GM12878 (cell line): ENCODE measurements around the gene SLC8B1. TPM values are rescaled to one million over a fixed set of nuclear protein-coding genes. Genes with fewer than 3 reads are reported as not detected.

Experiments used
- ATAC-seq: fragments of 200-7000 bp; cut with Tn5 transposase; 3 replicates; pipeline ENCODE4 v1.9.1; 2020; ENCODE audit warnings: mild to moderate bottlenecking, moderate library complexity
- BruUV-seq: library from RNA; stranded (reverse); fragments of 400-500 nt; replicated peaks from 2 replicates; lab custom pipeline; 2021; lab: Mats Ljungman, UMichigan
- CTCF ChIA-PET: fragments of 300-600 bp; sonication (Branson Sonifier 250); formaldehyde crosslinking; extraction: SDS; loops from one replicate; lab custom pipeline; 2021; ENCODE audit warnings: inconsistent platforms; lab: Yijun Ruan, JAX
- POLR2A ChIA-PET: fragments of 350-600 bp; formaldehyde crosslinking; extraction: SDS; loops from one replicate; lab custom pipeline; 2021; ENCODE audit warnings: inconsistent platforms; lab: Charles Lee
- RAD21 ChIA-PET: fragments of 300-600 bp; sonication (Branson Sonifier 250); formaldehyde crosslinking; loops from one replicate; lab custom pipeline; 2023; ENCODE audit warnings: antibody characterized with exemption; ENCODE audit not compliant: unreplicated experiment; lab: Charles Lee
- SMC1A ChIA-PET: fragments of 300-600 bp; sonication (Branson Sonifier 250); formaldehyde crosslinking; loops from one replicate; lab custom pipeline; 2023; ENCODE audit not compliant: unreplicated experiment, uncharacterized antibody; lab: Charles Lee
- DNase-seq: peaks from one replicate; pipeline ENCODE4 v3.0.0-alpha.2; 2011; ENCODE audit warnings: low read depth, low spot score
- FAIRE-seq: peaks from 3 replicates; lab custom pipeline; 2011; peaks lifted over from hg19 to GRCh38; lab: Jason Lieb, UNC
- H2AFZ ChIP-seq: 2 replicates; pipeline ENCODE4 v1.6.0; 2011; ENCODE audit warnings: low read depth, low read length, control low read depth; ENCODE audit not compliant: control insufficient read depth
- H3K27ac ChIP-seq: 2 replicates; pipeline ENCODE4 v1.5.1; 2011; ENCODE audit warnings: control low read depth; ENCODE audit not compliant: control insufficient read depth, insufficient read depth
- H3K27me3 ChIP-seq, 2 experiments: replicated peaks in 1 of 2; 2 replicates each; pipeline versions ENCODE4 v1.6.0 to v1.6.1; 2011; ENCODE audit warnings: low read length in 1 of 2; ENCODE audit not compliant: control insufficient read depth in 2 of 2, insufficient read depth in 2 of 2
- H3K36me3 ChIP-seq, 2 experiments: 2 replicates each; pipeline ENCODE4 v1.5.1; 2011; ENCODE audit warnings: low read length in 1 of 2; ENCODE audit not compliant: control insufficient read depth in 2 of 2, insufficient read depth in 2 of 2
- H3K4me1 ChIP-seq: 2 replicates; pipeline ENCODE4 v1.6.1; 2011; ENCODE audit warnings: mild to moderate bottlenecking, low read length, moderate library complexity, mixed read lengths; ENCODE audit not compliant: control insufficient read depth, insufficient read depth
- H3K4me2 ChIP-seq: 2 replicates; pipeline ENCODE4 v1.6.0; 2011; ENCODE audit warnings: control low read depth; ENCODE audit not compliant: control insufficient read depth, insufficient read depth
- H3K4me3 ChIP-seq: fragments of 200-600 bp; sonication (generic); 2 replicates; pipeline ENCODE4 v1.5.1; 2016
- H3K79me2 ChIP-seq: 2 replicates; pipeline ENCODE4 v1.6.0; 2011; ENCODE audit warnings: low read length; ENCODE audit not compliant: control insufficient read depth, insufficient read depth
- H3K9ac ChIP-seq: 2 replicates; pipeline ENCODE4 v1.8.0; 2011; ENCODE audit warnings: low read length, control low read depth, mixed read lengths; ENCODE audit not compliant: control insufficient read depth, insufficient read depth
- H3K9me3 ChIP-seq: replicated peaks from 3 replicates; pipeline ENCODE4 v1.5.1; 2011; ENCODE audit warnings: mild to moderate bottlenecking, low read length; ENCODE audit not compliant: control insufficient read depth, insufficient read depth
- H4K20me1 ChIP-seq: 2 replicates; pipeline ENCODE4 v1.6.0; 2011; ENCODE audit not compliant: control insufficient read depth, insufficient read depth
- BHLHE40 ChIP-seq, 2 experiments: fragments of 450-650 bp in 1 of 2; IDR thresholded peaks; 2 replicates each; pipeline ENCODE4 v1.6.1; 2011 to 2017; ENCODE audit warnings: low read depth in 2 of 2, borderline replicate concordance in 1 of 2, improper control_type of control experiment in 1 of 2, low read length in 1 of 2, mild to moderate bottlenecking in 1 of 2
- IKZF2 ChIP-seq, 2 experiments: fragments of 450-650 bp; IDR thresholded peaks; 2 replicates each; pipeline ENCODE4 v1.6.1; 2017; ENCODE audit warnings: mild to moderate bottlenecking in 2 of 2, moderate library complexity in 2 of 2
- MEF2A ChIP-seq: IDR thresholded peaks from 2 replicates; pipeline ENCODE4 v1.6.1; 2011; ENCODE audit warnings: low read depth, mild to moderate bottlenecking, low read length, moderate library complexity; ENCODE audit not compliant: insufficient read depth
- NR2C1 ChIP-seq: fragments of 450-650 bp; IDR thresholded peaks from 2 replicates; pipeline ENCODE4 v1.6.1; 2017; ENCODE audit warnings: antibody characterized with exemption, mild to moderate bottlenecking, moderate library complexity
- SPI1 ChIP-seq: IDR thresholded peaks from 2 replicates; pipeline ENCODE4 v1.6.1; 2011; ENCODE audit warnings: low read depth, mild to moderate bottlenecking, low read length, moderate library complexity, borderline replicate concordance; ENCODE audit not compliant: insufficient read depth
- WGBS: methylation state at CpG from one replicate; pipeline ENCODE4 v1.1.6; 2016; ENCODE audit warnings: low lambda C conversion rate; ENCODE audit not compliant: insufficient replicate concordance, insufficient coverage; ENCODE audit errors: missing lambda C conversion rate; 5-methylcytosine and 5-hydroxymethylcytosine counted together
- in situ Hi-C: fragments of 300-500 bp; cut with MboI; formaldehyde crosslinking; loops from 9 replicates; pipeline ENCODE4 v1.14.3; 2018; ENCODE audit warnings: mixed read lengths
- intact Hi-C: fragments of 100-400 bp; cut with micrococcal nuclease; formaldehyde crosslinking; loops from one replicate; pipeline ENCODE4 v1.14.2; 2022; ENCODE audit not compliant: unreplicated experiment
- polyA plus RNA-seq, 11 experiments: library from polyadenylated mRNA; depleted of rRNA in 4 of 11; unstranded in 6 of 11; stranded (reverse) in 5 of 11; fragments of >200 nt; fragmentation: Nextera tagmentation in 4 of 11; fragmentation: Illumina TruSeq in 1 of 11; extraction: Ambion mirVana in 4 of 11; extraction: Trizol in 1 of 11; gene quantifications; 1 replicate in 1 of 11; 2 replicates in 10 of 11; pipeline versions ENCODE4 v1.2.1 to v1.2.3, GENCODE V29; 2011 to 2016; ENCODE audit warnings: inconsistent platforms in 2 of 11, missing spikeins in 2 of 11, low read depth in 1 of 11
- total RNA-seq, 4 experiments: library from RNA; depleted of rRNA in 3 of 4; stranded (reverse); fragments of >200 nt in 3 of 4; fragmentation: Illumina TruSeq in 1 of 4; extraction: Trizol in 1 of 4; gene quantifications; 2 replicates each; pipeline versions ENCODE4 v1.2.1 to v1.2.3, GENCODE V29; 2013 to 2021
- TF ChIP-seq, protein P1 (sequence below): IDR thresholded peaks from 2 replicates; pipeline ENCODE4 v1.6.1; 2011; ENCODE audit warnings: borderline replicate concordance, low read depth, mild to moderate bottlenecking, moderate library complexity, mixed read lengths, low read length; ENCODE audit not compliant: insufficient read depth; ENCODE audit errors: extremely low read length

SLC8B1 gene
- total and polyA plus RNA-seq, 10 of the 15 experiments (the other 5 are each of a cell fraction or from before 2014, with no cell fraction given) = 0.18 to 12.3 (median 6.8) TPM

DNA sequence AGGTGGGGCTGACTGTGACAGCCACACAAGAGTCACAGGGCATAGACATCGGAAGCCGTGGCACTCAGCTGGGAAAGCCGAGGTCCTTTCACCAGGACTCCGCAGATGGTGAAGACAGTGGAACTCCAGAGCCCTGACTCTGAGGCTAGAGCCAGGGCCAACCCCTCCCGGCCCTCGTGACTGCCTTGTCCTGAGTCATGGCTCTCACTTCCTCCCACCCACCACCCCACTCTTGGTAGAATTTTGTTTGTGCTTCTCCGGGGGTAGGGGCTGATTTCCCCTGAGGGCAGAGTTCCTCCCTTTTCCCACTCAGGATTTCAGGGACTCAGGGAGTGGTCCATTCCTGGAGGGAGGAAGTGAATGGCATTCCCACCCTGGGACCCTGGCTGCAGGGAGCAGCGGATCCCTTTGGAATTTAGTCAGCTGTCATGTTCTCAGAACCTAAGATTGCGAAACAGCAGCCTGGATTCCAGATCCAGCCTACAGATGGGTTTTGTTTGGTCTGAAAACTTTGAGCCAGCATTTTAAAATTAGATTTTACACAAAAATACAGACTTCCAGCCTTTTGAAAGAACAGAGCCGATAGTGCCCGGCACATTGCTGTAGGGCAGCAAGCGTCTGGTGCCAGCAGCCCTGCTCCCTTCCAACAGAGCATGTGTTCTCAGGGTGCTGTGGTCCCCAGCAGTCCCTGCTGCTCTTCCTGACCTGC is 62.9 kb downstream of the SLC8B1 start:
- H3K4me2 ChIP-seq = no peak overlapping the region
- in situ Hi-C loops = no loop called here
- no TSS peak for BruUV-seq
- H3K9me3 ChIP-seq = no peaks in the 10 kb centered on the region
- H3K9ac ChIP-seq = no peak overlapping the region
- POLR2A ChIA-PET = interaction anchor here (1.2 kb wide), 1 partner anchor 17 kb away, joined by 3 read pairs; no protein-coding TSS in a partner anchor
- no peak overlapping the region for H2AFZ ChIP-seq
- ATAC-seq (peak; percentile 69), FAIRE-seq (no peak), DNase-seq (no peak)
- peaks cover 3% of the 10 kb centered on the region for H3K4me1 ChIP-seq
- TF ChIP-seq, protein P1, sequence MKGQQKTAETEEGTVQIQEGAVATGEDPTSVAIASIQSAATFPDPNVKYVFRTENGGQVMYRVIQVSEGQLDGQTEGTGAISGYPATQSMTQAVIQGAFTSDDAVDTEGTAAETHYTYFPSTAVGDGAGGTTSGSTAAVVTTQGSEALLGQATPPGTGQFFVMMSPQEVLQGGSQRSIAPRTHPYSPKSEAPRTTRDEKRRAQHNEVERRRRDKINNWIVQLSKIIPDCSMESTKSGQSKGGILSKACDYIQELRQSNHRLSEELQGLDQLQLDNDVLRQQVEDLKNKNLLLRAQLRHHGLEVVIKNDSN = peak; percentile 13
- TF ChIP-seq NR2C1 (no peak), MEF2A (no peak), IKZF2 (IDR thresholded peaks at IDR 0.05) (0 out of 4 replicates have a peak, but pooled peaks of 1 of the 2 experiments have one; percentile 12), SPI1 (peak; percentile 85), BHLHE40 (IDR thresholded peaks at IDR 0.05; ENCODE audit: borderline replicate concordance in 1 of 2, low read depth in 2 of 2, low read length in 1 of 2) (0 out of 4 replicates have a peak, but pooled peaks of 1 of the 2 experiments have one; percentile 14)
- SMC1A ChIA-PET = no interaction called here
- H3K4me3 ChIP-seq = no peak overlapping the region
- WGBS = 79% methylated on average over 12 of the region's 12 CpGs
- no peak overlapping the region for H3K27ac ChIP-seq
- no peaks in the 10 kb centered on the region for H3K27me3 ChIP-seq
- H3K79me2 ChIP-seq = no peaks in the 10 kb centered on the region
- no peaks in the 10 kb centered on the region for H4K20me1 ChIP-seq
- CTCF ChIA-PET = no interaction called here
- RAD21 ChIA-PET = no interaction called here
- intact Hi-C loops = loop anchor here (10.0 kb wide), 1 partner anchor 77 kb away; no protein-coding TSS in a partner anchor
- H3K36me3 ChIP-seq = peaks cover 16 to 32% of the 10 kb centered on the region in 2 experiments
